Measurements from ENCODE around the gene SLC19A2. TPM values are rescaled to one million over a fixed set of nuclear protein-coding genes. Genes with fewer than 3 reads are reported as not detected.

SLC19A2 gene
- total RNA-seq, 2 experiments from 2014 or later: 4.0 to 4.4 TPM

- ChIA-PET CTCF (interaction anchor here (0.7 to 1.9 kb wide), 3 partner anchors 23 to 456 kb away, joined by 3 to 5 read pairs (median 4); partner anchors contain the start of gene F5), POLR2A (no interaction called here)
- ATAC-seq: no peak
- H3K27ac Mint-ChIP-seq: no peak overlapping the region
- intact Hi-C loops (cut with DNase I, micrococcal nuclease): loop anchor here (2.0 to 10.0 kb wide), 11 partner anchors 97 to 1310 kb away; partner anchors contain the start of genes ATP1B1 (in 1 of the 2), BLZF1 (in 1 of the 2), KIFAP3 (in 1 of the 2) and NME7 (in 1 of the 2)
- peaks cover 1% of the 10 kb centered on the region for H3K27me3 Mint-ChIP-seq
- DNase-seq: no peak
- peaks cover 59% of the 10 kb centered on the region for H3K4me1 Mint-ChIP-seq
- peaks cover 6% of the 10 kb centered on the region for H3K36me3 Mint-ChIP-seq (ENCODE audit: low read depth)
- H3K4me3 Mint-ChIP-seq: no peak overlapping the region
- H3K9me3 Mint-ChIP-seq (ENCODE audit: low read depth): no peaks in the 10 kb centered on the region
These were observed 1.8 kb upstream of the SLC19A2 start for GRCh38 chr1:169487561-169487960.

GRCh38 chr1:169487133-169487532, 1.4 kb upstream of the SLC19A2 start:
- Mint-ChIP-seq H3K9me3 (ENCODE audit: low read depth) (no peaks in the 10 kb centered on the region), H3K27me3 (peaks cover 1% of the 10 kb centered on the region), H3K27ac (peak overlapping the region; percentile 94), H3K4me3 (peak overlapping the region; percentile 93), H3K36me3 (ENCODE audit: low read depth) (peaks cover 6% of the 10 kb centered on the region), H3K4me1 (peaks cover 55% of the 10 kb centered on the region)
- ATAC-seq: no peak
- POLR2A ChIA-PET: no interaction called here
- CTCF ChIA-PET: interaction anchor here (0.7 to 1.9 kb wide), 4 partner anchors 9 to 455 kb away, joined by 3 to 6 read pairs (median 4); partner anchors contain the start of gene F5
- DNase-seq: no peak
- intact Hi-C loops (cut with DNase I, micrococcal nuclease): loop anchor here (2.0 to 10.0 kb wide), 11 partner anchors 98 to 1310 kb away; partner anchors contain the start of genes ATP1B1 (in 1 of the 2), BLZF1 (in 1 of the 2), KIFAP3 (in 1 of the 2) and NME7 (in 1 of the 2)

GRCh38 chr1:169486281-169487051, 722 bp upstream of the SLC19A2 start:
- ChIA-PET POLR2A (interaction anchor here (0.6 kb wide), 2 partner anchors 10 to 97 kb away, joined by 3 to 4 read pairs; no protein-coding TSS in a partner anchor), CTCF (interaction anchor here (0.7 to 1.8 kb wide), 8 partner anchors 10 to 1144 kb away, joined by 3 to 6 read pairs (median 3); partner anchors contain the start of gene F5)
- Mint-ChIP-seq H3K4me3 (peak overlapping the region; percentile 93), H3K9me3 (ENCODE audit: low read depth) (no peaks in the 10 kb centered on the region), H3K36me3 (ENCODE audit: low read depth) (peaks cover 6% of the 10 kb centered on the region), H3K27me3 (peaks cover 1% of the 10 kb centered on the region), H3K4me1 (peaks cover 49% of the 10 kb centered on the region), H3K27ac (peak overlapping the region; percentile 94)
- DNase-seq (no peak), ATAC-seq (peak; percentile 2)
- intact Hi-C loops (cut with DNase I, micrococcal nuclease): loop anchor here (2.0 to 10.0 kb wide), 11 partner anchors 98 to 1309 kb away; partner anchors contain the start of genes ATP1B1 (in 1 of the 2), BLZF1 (in 1 of the 2), KIFAP3 (in 1 of the 2) and NME7 (in 1 of the 2)

- Mint-ChIP-seq H3K27ac (peak overlapping the region; percentile 87), H3K36me3 (ENCODE audit: low read depth) (peaks cover 6% of the 10 kb centered on the region), H3K4me3 (peak overlapping the region; percentile 93), H3K4me1 (peaks cover 50% of the 10 kb centered on the region), H3K27me3 (peaks cover 1% of the 10 kb centered on the region), H3K9me3 (ENCODE audit: low read depth) (no peaks in the 10 kb centered on the region)
- CTCF ChIA-PET: interaction anchor here (1.8 kb wide), 1 partner anchor 12 kb away, joined by 6 read pairs; no protein-coding TSS in a partner anchor
- ATAC-seq (no peak), DNase-seq (peak; percentile 61)
- POLR2A ChIA-PET: no interaction called here
- intact Hi-C loops (cut with DNase I, micrococcal nuclease): loop anchor here (1.0 to 10.0 kb wide), 14 partner anchors 61 to 1308 kb away; partner anchors contain the start of genes BLZF1 (in 2 of the 2), SCYL3 (in 2 of the 2), ATP1B1 (in 1 of the 2) and KIFAP3 (in 1 of the 2)
These were observed 887 bp downstream of the SLC19A2 start for GRCh38 chr1:169484683-169485430.

- intact Hi-C loops (cut with DNase I, micrococcal nuclease): loop anchor here (2.0 to 10.0 kb wide), 2 partner anchors 349 to 409 kb away; partner anchors contain the start of gene SCYL3 (in 1 of the 2)
- H3K9me3 Mint-ChIP-seq (ENCODE audit: low read depth): no peaks in the 10 kb centered on the region
- peaks cover 48% of the 10 kb centered on the region for H3K4me1 Mint-ChIP-seq
- peaks cover 6% of the 10 kb centered on the region for H3K36me3 Mint-ChIP-seq (ENCODE audit: low read depth)
- DNase-seq: no peak
- peaks cover 1% of the 10 kb centered on the region for H3K27me3 Mint-ChIP-seq
- CTCF ChIA-PET: interaction anchor here (0.7 to 0.9 kb wide), 2 partner anchors 21 to 63 kb away, joined by 3 read pairs; no protein-coding TSS in a partner anchor
- no peak overlapping the region for H3K27ac Mint-ChIP-seq
- POLR2A ChIA-PET: interaction anchor here (0.6 kb wide), 1 partner anchor 377 kb away, joined by 4 read pairs; no protein-coding TSS in a partner anchor
- no peak for ATAC-seq
- H3K4me3 Mint-ChIP-seq: peak overlapping the region; percentile 93
These were observed 1.6 kb downstream of the SLC19A2 start for GRCh38 chr1:169484101-169484500.

GRCh38 chr1:169483500-169483966, 2.2 kb downstream of the SLC19A2 start:
- H3K4me1 Mint-ChIP-seq: peaks cover 45% of the 10 kb centered on the region
- ATAC-seq (no peak), DNase-seq (no peak)
- peaks cover 1% of the 10 kb centered on the region for H3K27me3 Mint-ChIP-seq
- H3K27ac Mint-ChIP-seq: no peak overlapping the region
- intact Hi-C loops (cut with DNase I, micrococcal nuclease): loop anchor here in 1 of 2 experiments (10.0 kb wide), 1 partner anchor 349 kb away; no protein-coding TSS in a partner anchor
- peak overlapping the region; percentile 93 for H3K4me3 Mint-ChIP-seq
- no peaks in the 10 kb centered on the region for H3K9me3 Mint-ChIP-seq (ENCODE audit: low read depth)
- ChIA-PET POLR2A (interaction anchor here (0.6 kb wide), 1 partner anchor 376 kb away, joined by 4 read pairs; no protein-coding TSS in a partner anchor), CTCF (interaction anchor here (0.9 kb wide), 1 partner anchor 64 kb away, joined by 3 read pairs; no protein-coding TSS in a partner anchor)
- H3K36me3 Mint-ChIP-seq (ENCODE audit: low read depth): peaks cover 6% of the 10 kb centered on the region

- ChIA-PET POLR2A (no interaction called here), CTCF (interaction anchor here (1.0 kb wide), 1 partner anchor 25 kb away, joined by 3 read pairs; no protein-coding TSS in a partner anchor)
- intact Hi-C loops (cut with DNase I, micrococcal nuclease): loop anchor here in 1 of 2 experiments (10.0 kb wide), 1 partner anchor 345 kb away; no protein-coding TSS in a partner anchor
- no peak for ATAC-seq
- Mint-ChIP-seq H3K36me3 (ENCODE audit: low read depth) (peaks cover 4% of the 10 kb centered on the region), H3K4me3 (no peak overlapping the region), H3K27ac (no peak overlapping the region), H3K9me3 (ENCODE audit: low read depth) (no peaks in the 10 kb centered on the region), H3K4me1 (peaks cover 17% of the 10 kb centered on the region), H3K27me3 (no peaks in the 10 kb centered on the region)
- DNase-seq: no peak
These were observed 6.2 kb downstream of the SLC19A2 start for GRCh38 chr1:169479363-169480066.

GRCh38 chr1:169478094-169478672, 7.6 kb downstream of the SLC19A2 start:
- Mint-ChIP-seq H3K27ac (no peak overlapping the region), H3K4me3 (no peak overlapping the region), H3K4me1 (peaks cover 6% of the 10 kb centered on the region), H3K27me3 (no peaks in the 10 kb centered on the region), H3K36me3 (ENCODE audit: low read depth) (peaks cover 2% of the 10 kb centered on the region), H3K9me3 (ENCODE audit: low read depth) (no peaks in the 10 kb centered on the region)
- ATAC-seq: no peak
- intact Hi-C loops (cut with DNase I, micrococcal nuclease): no loop called here
- DNase-seq: no peak
- ChIA-PET CTCF (interaction anchor here (0.6 kb wide), 2 partner anchors 69 to 274 kb away, joined by 3 to 4 read pairs; no protein-coding TSS in a partner anchor), POLR2A (no interaction called here)

- Mint-ChIP-seq H3K36me3 (ENCODE audit: low read depth) (peaks cover 2% of the 10 kb centered on the region), H3K4me1 (peaks cover 6% of the 10 kb centered on the region), H3K27ac (no peak overlapping the region), H3K4me3 (no peak overlapping the region), H3K9me3 (ENCODE audit: low read depth) (no peaks in the 10 kb centered on the region), H3K27me3 (no peaks in the 10 kb centered on the region)
- ChIA-PET POLR2A (no interaction called here), CTCF (interaction anchor here (0.6 to 0.9 kb wide), 4 partner anchors 10 to 838 kb away, joined by 3 read pairs; partner anchors contain the start of genes F5 and SLC19A2)
- ATAC-seq (no peak), DNase-seq (no peak)
- intact Hi-C loops (cut with DNase I, micrococcal nuclease): no loop called here
These were observed 9.8 kb downstream of the SLC19A2 start for GRCh38 chr1:169475806-169476387.
